Lower leg skin (tissue), 3 donors: ENCODE results near the gene PTH2R.

ENCODE experiments used
- POLR2A ChIP-seq, 2 donors: fragments of 450-650 bp; IDR thresholded peaks; one replicate each; pipeline ENCODE4 v1.6.1; 2016 to 2017; ENCODE audit warnings: antibody characterized with exemption in 2 of 2, mild to moderate bottlenecking in 1 of 2, moderate library complexity in 1 of 2
- TF ChIP-seq, protein P1 (sequence below), 3 donors: fragments of 450-650 bp; IDR thresholded peaks; one replicate each; pipeline ENCODE4 v1.5.1; 2016; ENCODE audit warnings: antibody characterized with exemption in 3 of 3, mild to moderate bottlenecking in 3 of 3, moderate library complexity in 2 of 3

DNA sequence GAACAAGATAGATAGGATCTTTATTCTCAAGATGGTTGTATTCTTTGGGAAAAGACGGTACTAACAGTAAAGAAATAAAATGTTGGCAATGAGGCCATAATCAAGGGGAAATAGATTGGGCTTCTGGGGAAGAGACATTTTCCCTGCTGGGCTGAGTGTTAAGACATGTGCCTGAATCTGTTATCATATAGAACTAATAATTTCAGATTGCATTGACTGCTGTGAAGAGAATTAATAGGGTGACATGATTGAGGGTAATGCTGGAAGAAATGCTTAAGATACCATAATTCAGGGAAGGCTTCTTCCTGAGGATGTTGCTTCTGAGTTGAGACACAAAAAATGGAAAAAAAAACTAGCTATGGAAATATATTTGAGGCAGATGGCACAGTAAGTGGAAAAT, 105.0 kb downstream of the PTH2R start:
- no peak for TF ChIP-seq POLR2A (IDR thresholded peaks at IDR 0.05)
- TF ChIP-seq, protein P1, sequence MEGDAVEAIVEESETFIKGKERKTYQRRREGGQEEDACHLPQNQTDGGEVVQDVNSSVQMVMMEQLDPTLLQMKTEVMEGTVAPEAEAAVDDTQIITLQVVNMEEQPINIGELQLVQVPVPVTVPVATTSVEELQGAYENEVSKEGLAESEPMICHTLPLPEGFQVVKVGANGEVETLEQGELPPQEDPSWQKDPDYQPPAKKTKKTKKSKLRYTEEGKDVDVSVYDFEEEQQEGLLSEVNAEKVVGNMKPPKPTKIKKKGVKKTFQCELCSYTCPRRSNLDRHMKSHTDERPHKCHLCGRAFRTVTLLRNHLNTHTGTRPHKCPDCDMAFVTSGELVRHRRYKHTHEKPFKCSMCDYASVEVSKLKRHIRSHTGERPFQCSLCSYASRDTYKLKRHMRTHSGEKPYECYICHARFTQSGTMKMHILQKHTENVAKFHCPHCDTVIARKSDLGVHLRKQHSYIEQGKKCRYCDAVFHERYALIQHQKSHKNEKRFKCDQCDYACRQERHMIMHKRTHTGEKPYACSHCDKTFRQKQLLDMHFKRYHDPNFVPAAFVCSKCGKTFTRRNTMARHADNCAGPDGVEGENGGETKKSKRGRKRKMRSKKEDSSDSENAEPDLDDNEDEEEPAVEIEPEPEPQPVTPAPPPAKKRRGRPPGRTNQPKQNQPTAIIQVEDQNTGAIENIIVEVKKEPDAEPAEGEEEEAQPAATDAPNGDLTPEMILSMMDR (IDR thresholded peaks at IDR 0.05), result no peak
